Keratinocyte (primary cell): ENCODE results near the gene TLE1. TPM values are rescaled to one million over a fixed set of nuclear protein-coding genes. Genes with fewer than 3 reads are reported as not detected.
"Not testable (repeated sequence)": the region's sequence is repeated elsewhere in the genome, so short reads cannot be mapped to it uniquely, and the experiment has no call there.

Experiments
- DNase-seq: peaks from one replicate; pipeline ENCODE4 v3.0.0-alpha.2; 2011; ENCODE audit warnings: low read depth, missing footprints, low spot score
- FAIRE-seq: peaks from 2 replicates; lab custom pipeline; 2011; peaks lifted over from hg19 to GRCh38; lab: Jason Lieb, UNC
- H2AFZ ChIP-seq: 2 replicates; pipeline ENCODE4 v1.6.0; 2012; ENCODE audit warnings: low read length, control low read depth, inconsistent platforms; ENCODE audit not compliant: control insufficient read depth
- H3K27ac ChIP-seq: 2 replicates; pipeline ENCODE4 v1.5.1; 2011; ENCODE audit warnings: low read length; ENCODE audit not compliant: control insufficient read depth, insufficient read depth
- H3K27me3 ChIP-seq: 3 replicates; pipeline ENCODE4 v1.6.0; 2011; ENCODE audit warnings: low read length; ENCODE audit not compliant: control insufficient read depth, insufficient read depth; ENCODE audit errors: extremely low read depth
- H3K36me3 ChIP-seq, 2 experiments: 2 replicates in 1 of 2; 3 replicates in 1 of 2; pipeline ENCODE4 v1.5.1; 2011; ENCODE audit warnings: low read length in 2 of 2, mild to moderate bottlenecking in 1 of 2; ENCODE audit not compliant: control insufficient read depth in 2 of 2, insufficient read depth in 2 of 2; ENCODE audit errors: extremely low read depth in 1 of 2
- H3K4me1 ChIP-seq: 3 replicates; pipeline ENCODE4 v1.5.1; 2011; ENCODE audit warnings: low read length; ENCODE audit not compliant: control insufficient read depth, insufficient read depth; ENCODE audit errors: extremely low read depth
- H3K4me2 ChIP-seq: 3 replicates; pipeline ENCODE4 v1.6.0; 2011; ENCODE audit warnings: low read depth, low read length; ENCODE audit not compliant: control insufficient read depth, insufficient read depth; ENCODE audit errors: extremely low read depth
- H3K4me3 ChIP-seq, 3 experiments: fragments of 200-600 bp in 1 of 3; sonication (generic) in 1 of 3; 2 replicates in 2 of 3; 3 replicates in 1 of 3; pipeline ENCODE4 v1.5.1; 2011 to 2016; ENCODE audit warnings: low read length in 3 of 3, mild to moderate bottlenecking in 3 of 3, control low read depth in 2 of 3, inconsistent platforms in 1 of 3, low read depth in 1 of 3, mixed read lengths in 1 of 3, mixed run types in 1 of 3, moderate library complexity in 1 of 3; ENCODE audit not compliant: control insufficient read depth in 2 of 3, insufficient read depth in 2 of 3; ENCODE audit errors: extremely low read depth in 1 of 3
- H3K79me2 ChIP-seq: 2 replicates; pipeline ENCODE4 v1.6.0; 2012; ENCODE audit warnings: low read length; ENCODE audit not compliant: control insufficient read depth, insufficient read depth
- H3K9ac ChIP-seq: 3 replicates; pipeline ENCODE4 v1.6.0; 2011; ENCODE audit warnings: low read length; ENCODE audit not compliant: control insufficient read depth, insufficient read depth; ENCODE audit errors: extremely low read depth
- H3K9me1 ChIP-seq: 3 replicates; pipeline ENCODE4 v1.6.0; 2011; ENCODE audit warnings: low read length; ENCODE audit not compliant: control insufficient read depth, insufficient read depth; ENCODE audit errors: extremely low read depth
- H3K9me3 ChIP-seq: 2 replicates; pipeline ENCODE4 v1.5.1; 2012; ENCODE audit warnings: low read depth, low read length; ENCODE audit not compliant: control insufficient read depth
- H4K20me1 ChIP-seq: 3 replicates; pipeline ENCODE4 v1.6.0; 2011; ENCODE audit warnings: low read length; ENCODE audit not compliant: control insufficient read depth, insufficient read depth; ENCODE audit errors: extremely low read depth
- CTCF ChIP-seq, 3 experiments: IDR thresholded peaks in 1 of 3; conservative IDR thresholded peaks in 1 of 3; optimal IDR thresholded peaks in 1 of 3; 2 replicates in 2 of 3; 3 replicates in 1 of 3; pipeline versions ENCODE3 to v1.5.1; 2011; ENCODE audit warnings: low read length in 3 of 3, mild to moderate bottlenecking in 3 of 3, moderate library complexity in 2 of 3, control low read depth in 1 of 3, inconsistent platforms in 1 of 3; ENCODE audit not compliant: insufficient read depth in 2 of 3; ENCODE audit errors: extremely low read depth in 1 of 3
- EZH2 ChIP-seq: IDR thresholded peaks from one replicate; pipeline ENCODE4 v1.6.1; 2012; ENCODE audit warnings: inconsistent platforms, mild to moderate bottlenecking, low read length, moderate library complexity
- dilution Hi-C: fragments of 300-500 bp; cut with MboI; formaldehyde crosslinking; loops from one replicate; pipeline ENCODE4 v1.7.0; 2020; ENCODE audit warnings: low sequenced_read_pairs; ENCODE audit not compliant: extremely low pct_ligation_motif_present
- polyA plus RNA-seq, 5 experiments: library from polyadenylated mRNA; depleted of rRNA in 3 of 5; stranded (reverse) in 3 of 5; stranded (forward) in 1 of 5; unstranded in 1 of 5; fragments of >200 nt; gene quantifications; 1 replicate in 1 of 5; 2 replicates in 3 of 5; 3 replicates in 1 of 5; pipeline versions ENCODE4 v1.2.1 to v1.2.3, GENCODE V29; 2011 to 2012; ENCODE audit warnings: missing spikeins in 2 of 5, low read depth in 1 of 5, low replicate concordance in 1 of 5

TLE1 gene
- polyA plus RNA-seq, 1 donor (not counting 4 experiments of a cell fraction or from before 2014, with no cell fraction given), result 29.6 TPM

GRCh38 chr9:81690251-81690851 lies 1.0 kb upstream of the TLE1 start:
- dilution Hi-C loops, result no loop called here
- peak overlapping the region; percentile 76 for H3K9ac ChIP-seq

GRCh38 chr9:81689093-81689342 lies 329 bp downstream of the TLE1 start:
- not testable (repeated sequence) for H4K20me1 ChIP-seq

More at GRCh38 chr9:81690251-81690851, 1.0 kb upstream of the TLE1 start:
- Histone ChIP-seq H3K79me2 (peaks cover 36% of the 10 kb centered on the region), H3K9me3 (no peaks in the 10 kb centered on the region), H3K4me3 (peak overlapping the region; percentile 32 to 80 (median 68)), H3K4me2 (peak overlapping the region; percentile 94), H3K27ac (peak overlapping the region; percentile 83), H3K9me1 (no peaks in the 10 kb centered on the region), H4K20me1 (peaks cover 6% of the 10 kb centered on the region), H3K4me1 (peaks cover 25% of the 10 kb centered on the region), H2AFZ (peak overlapping the region; percentile 81), H3K36me3 (no peaks in the 10 kb centered on the region), H3K27me3 (no peaks in the 10 kb centered on the region)
- peak; percentile 83 for FAIRE-seq
- DNase-seq, result peak; percentile 46
- TF ChIP-seq EZH2, result no peak
- no peak for TF ChIP-seq CTCF (optimal IDR thresholded peaks at IDR 0.05 in 1 of 3, IDR thresholded peaks at IDR 0.05 in 1 of 3, conservative IDR thresholded peaks at IDR 0.05 in 1 of 3; ENCODE audit: extremely low read depth in 1 of 3, insufficient read depth in 2 of 3, low read length in 3 of 3)

GRCh38 chr9:81688262-81689092 lies 870 bp downstream of the TLE1 start:
- H3K36me3 ChIP-seq, H4K20me1 ChIP-seq, FAIRE-seq, H3K9me3 ChIP-seq, H3K27me3 ChIP-seq, dilution Hi-C loops, DNase-seq, H3K9me1 ChIP-seq: not testable (repeated sequence)
- peak overlapping the region; percentile 32 for H3K4me2 ChIP-seq
- H3K4me3 ChIP-seq, result peak overlapping the region; percentile 75 to 87 (median 86)
- peak overlapping the region; percentile 81 for H3K27ac ChIP-seq
- H2AFZ ChIP-seq, result peak overlapping the region; percentile 33
- H3K9ac ChIP-seq, result peak overlapping the region; percentile 87
- H3K79me2 ChIP-seq, result peaks cover 55% of the 10 kb centered on the region
- H3K4me1 ChIP-seq, result peaks cover 25% of the 10 kb centered on the region

More at GRCh38 chr9:81689093-81689342, 329 bp downstream of the TLE1 start:
- H3K9me1 ChIP-seq, H3K27me3 ChIP-seq, dilution Hi-C loops, H3K9me3 ChIP-seq, DNase-seq, H3K36me3 ChIP-seq, FAIRE-seq: not testable (repeated sequence)
- Histone ChIP-seq H3K79me2 (peaks cover 49% of the 10 kb centered on the region), H2AFZ (peak overlapping the region; percentile 33), H3K4me3 (peak overlapping the region; percentile 69 to 87 (median 75)), H3K4me1 (peaks cover 25% of the 10 kb centered on the region), H3K9ac (peak overlapping the region; percentile 87), H3K27ac (peak overlapping the region; percentile 81), H3K4me2 (peak overlapping the region; percentile 32)
